NCI-H526 treated with DMSO at 0.1 percent for 48 hours (cell line): Measurements from ENCODE around the gene TVP23B.
A peak's percentile ranks its signal among the peaks of the same experiment; 100 is the strongest.
"Not testable (repeated sequence)": the region's sequence is repeated elsewhere in the genome, so short reads cannot be mapped to it uniquely, and the experiment has no call there.

Source experiments
- DNase-seq: peaks from one replicate; lab custom pipeline; 2025; lab: John Stamatoyannopoulos, UW

The TVP23B gene

DNA sequence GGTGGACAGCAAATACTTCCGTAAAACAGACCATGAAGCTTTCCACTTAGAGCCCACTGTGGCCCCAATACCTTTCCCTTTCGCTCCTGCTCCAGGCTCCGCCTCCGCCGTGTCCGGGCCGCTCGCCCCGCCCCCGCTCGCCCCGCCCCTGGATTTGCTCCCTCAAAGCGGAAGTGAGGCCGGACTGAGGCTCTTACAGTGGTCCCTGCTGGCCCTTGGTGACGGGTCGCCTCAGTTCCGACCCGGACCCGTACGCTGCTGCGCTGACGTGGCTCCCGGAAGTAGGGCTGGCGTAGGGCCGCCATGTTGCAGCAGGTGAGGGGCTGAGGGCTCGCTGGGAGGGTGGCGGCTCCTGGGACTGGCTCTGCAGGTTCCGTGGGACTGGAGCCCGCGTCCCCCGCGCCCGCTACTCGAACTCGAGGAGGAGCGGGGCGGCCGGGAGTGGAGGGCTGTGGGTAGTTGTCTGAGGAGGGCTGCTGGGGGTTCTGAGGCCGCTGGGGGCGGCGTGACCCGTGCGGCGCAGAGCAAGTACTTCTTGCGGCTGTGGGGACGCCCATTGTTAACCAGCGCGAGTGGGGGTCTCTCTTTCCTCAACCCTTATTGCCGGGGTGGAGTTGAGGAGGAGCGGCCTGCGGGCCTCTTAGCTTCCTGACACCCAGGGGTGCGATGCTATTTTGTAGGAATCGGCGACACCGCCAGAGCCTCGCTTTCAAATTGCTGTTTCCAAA is at the start of gene TVP23B:
Gene TVP23B (plus strand): TSS at position 193 of the 728 bp plus-strand sequence. CDS start 111 bp downstream, at position 304.
- peak; percentile 71 for DNase-seq

DNA sequence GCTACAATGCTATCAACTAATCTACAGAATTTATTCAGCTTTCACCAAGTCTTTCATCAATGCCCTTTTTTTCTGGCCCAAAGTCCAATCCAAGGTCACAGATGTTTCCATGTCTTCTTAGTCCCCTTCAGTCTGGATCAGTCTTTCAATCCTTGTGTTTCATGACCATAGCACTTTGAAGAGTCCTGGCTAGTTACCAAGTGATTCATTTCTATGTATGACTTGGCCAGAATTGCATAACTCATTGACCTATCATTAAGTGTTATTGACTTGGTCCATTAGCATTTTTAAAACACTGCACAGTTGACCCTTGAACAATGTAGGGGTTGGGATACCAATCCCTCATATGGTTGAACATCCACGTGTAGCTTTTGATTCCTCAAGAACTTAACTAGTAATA is 48.5 kb upstream of the TVP23B start:
- DNase-seq = not testable (repeated sequence)

DNA sequence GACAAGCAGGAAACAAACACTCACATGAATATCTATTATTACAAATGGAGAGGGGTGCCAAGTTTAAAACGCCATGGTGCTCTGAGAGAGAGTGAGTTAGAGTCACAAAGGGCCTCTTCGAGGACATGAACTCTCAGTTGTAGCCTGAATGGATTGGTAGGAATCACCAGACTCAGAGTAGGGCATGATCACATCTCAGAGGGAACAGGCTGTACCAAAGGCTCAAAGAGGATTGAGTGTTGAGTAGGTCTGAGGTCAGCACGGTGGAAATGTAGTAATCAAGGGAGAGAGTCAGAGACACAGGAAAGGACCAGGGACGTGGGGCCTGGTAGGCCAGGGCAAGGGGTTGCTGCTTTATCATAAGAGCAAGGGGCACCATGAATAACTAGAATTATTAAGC is 47.6 kb upstream of the TVP23B start:
- not testable (repeated sequence) for DNase-seq

DNA sequence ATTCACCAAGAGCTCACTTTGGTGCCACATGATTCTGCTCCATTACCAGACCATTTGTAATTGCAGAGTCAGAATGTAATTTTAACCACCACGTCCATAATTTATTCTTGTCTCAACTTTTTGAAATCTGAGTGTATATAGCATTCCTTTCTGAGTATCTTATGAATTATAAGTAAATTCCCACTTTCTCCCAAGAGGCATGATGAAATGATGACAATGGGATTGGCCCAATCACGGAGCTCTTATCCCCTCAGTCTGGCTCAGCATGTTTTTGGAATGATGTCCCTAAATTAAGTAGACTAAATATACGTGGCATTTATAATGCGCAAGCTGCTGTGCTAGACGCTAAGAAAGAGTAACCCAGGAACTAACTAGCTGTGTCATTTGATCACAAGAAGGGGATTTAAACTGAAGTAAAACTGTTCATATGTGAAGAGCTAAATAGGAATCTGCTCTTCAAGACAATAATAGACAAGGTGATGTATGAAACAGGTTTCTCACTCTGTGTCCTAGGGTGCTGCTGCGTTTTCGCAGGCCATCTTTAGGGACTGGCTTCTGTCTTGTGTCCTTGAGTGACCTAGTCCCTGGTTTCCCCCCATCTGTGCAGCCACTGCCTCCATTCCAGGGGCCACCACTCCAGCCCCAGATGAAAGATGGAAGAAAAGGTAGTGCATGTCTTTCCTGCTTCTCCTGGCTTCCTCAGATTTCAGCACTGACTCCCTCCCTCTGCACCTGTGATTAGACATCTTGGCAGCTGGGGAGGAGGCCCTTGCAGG is 41.2 kb upstream of the TVP23B start:
- not testable (repeated sequence) for DNase-seq

DNA sequence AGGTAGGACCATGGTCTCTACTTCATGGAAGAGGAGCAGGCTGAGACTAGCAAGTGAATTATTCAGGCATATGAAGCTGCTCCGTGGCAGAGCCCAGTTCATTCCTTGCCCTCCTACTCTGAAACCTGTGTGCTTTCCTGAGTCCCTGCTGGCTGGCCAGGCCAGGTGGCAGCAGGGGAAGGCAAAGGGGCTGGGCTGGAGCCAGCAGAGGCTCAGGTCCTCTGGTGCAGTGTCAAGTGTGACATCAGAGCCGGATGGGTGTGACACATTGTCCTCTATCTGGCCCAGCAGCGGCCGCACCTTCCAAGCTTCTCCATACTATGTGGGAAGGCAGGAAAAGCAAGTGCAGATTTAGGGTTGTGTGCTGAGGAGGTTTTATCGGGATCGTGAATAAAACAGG is 39.8 kb upstream of the TVP23B start:
- not testable (repeated sequence) for DNase-seq

DNA sequence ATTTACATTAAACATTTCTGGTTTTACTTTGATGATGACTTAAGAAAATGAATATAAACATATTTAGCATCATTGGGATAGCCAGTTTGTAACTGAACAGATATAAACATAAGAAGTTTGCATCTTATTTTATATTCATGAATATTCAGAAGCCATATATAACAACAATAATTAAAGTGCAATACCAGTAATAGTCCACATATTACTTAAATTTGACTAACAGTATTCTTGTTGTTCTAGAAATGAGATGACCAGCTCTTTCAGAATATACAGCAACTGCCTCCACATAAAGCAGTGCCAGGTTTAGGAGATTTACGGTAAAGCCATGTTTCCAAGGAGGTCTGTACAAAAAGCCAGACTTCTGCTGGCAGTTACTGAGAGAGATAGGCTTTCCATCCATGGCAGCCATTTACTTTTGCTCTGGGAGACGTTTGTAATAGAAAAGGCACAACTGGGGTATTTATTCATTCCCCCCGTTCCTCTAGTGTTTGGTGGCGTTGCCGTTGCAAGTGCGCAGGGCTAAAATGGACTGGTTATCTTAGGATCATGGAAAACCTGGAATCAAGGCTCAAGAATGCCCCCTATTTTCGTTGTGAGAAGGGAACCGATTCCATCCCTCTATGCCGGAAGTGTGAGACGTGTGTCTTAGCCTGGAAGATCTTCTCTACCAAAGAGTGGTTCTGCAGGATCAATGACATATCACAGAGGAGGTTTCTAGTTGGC is 37.1 kb upstream of the TVP23B start, which contains the start of gene FBXW10:
Gene FBXW10 (plus strand): TSS at position 356 of the 723 bp plus-strand sequence. CDS start 191 bp downstream, at position 547.
- not testable (repeated sequence) for DNase-seq

DNA sequence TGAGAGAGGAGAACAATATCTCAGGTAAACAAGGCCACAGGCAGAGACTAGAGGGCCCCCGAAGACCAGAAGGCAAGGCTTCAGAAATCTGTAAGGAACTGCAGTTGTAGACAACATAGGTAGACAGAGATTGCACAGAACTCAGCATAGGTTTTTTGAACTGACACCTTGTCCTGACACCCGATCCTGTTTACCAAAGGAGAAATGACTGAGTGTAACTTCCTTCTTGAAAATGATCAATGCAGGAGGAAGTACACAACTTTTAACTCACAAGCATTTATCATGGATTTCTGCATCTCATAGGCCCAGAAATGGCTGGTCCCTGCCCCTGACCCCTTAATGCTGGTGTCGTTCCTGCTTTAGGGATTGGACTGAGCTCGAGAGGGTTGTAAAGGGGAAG is 36.3 kb upstream of the TVP23B start:
- not testable (repeated sequence) for DNase-seq

DNA sequence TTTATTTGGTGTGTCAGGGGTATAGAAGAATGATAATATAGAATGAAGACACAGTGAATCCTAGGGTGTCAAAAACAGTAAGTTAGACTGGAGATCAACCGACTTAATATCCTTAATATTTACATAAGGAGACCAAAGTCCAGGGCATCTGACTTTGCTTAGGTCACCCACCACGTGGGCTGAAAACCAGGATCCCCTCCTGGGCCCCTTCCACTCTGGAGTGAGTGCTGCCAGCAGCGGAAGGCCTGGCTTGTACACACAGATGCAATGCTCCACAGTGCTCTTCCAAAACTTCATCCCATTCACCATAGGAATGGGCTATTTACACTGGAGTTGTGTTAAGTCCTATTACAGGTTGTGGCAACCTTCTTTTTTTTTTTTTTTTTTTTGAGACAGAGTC is 34.4 kb upstream of the TVP23B start:
- not testable (repeated sequence) for DNase-seq

DNA sequence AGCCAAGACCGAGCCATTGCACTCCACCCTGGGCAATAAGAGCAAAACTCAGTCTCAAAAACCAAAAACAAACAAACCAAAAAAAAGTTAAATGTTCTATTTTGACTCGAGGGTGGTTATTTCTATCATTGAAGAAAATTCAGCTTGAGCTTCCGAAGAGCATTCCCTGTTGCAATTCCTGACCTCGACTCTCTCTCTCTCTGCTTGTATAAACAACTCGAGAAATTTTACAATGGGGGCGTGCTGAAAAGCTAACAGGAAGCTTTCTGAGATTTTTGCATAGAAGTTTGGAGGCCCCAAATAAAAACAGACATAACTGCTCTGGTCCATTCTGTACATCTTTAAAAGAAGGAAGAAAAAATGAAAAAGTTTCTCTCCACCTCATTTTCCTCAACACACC is 33.5 kb upstream of the TVP23B start:
- not testable (repeated sequence) for DNase-seq

DNA sequence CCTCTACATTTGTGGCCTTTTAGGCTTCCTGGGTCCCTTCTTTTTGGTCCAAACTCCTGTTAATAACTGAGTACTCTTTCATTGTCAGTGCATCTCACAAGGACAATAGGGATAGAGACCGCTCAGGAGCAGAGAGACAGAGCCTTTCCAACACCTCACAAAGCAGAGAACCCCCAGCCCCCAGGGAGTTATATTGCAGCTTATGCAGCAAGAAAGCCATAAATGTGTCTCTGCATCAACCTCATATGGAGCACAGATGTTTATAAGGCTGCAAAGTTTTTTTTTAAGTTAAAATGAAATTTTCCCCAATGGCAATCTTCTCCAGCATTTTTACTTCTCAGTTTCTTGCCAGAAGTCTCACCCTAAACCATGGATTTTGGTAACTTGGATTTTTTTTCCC is 30.7 kb upstream of the TVP23B start:
- not testable (repeated sequence) for DNase-seq

DNA sequence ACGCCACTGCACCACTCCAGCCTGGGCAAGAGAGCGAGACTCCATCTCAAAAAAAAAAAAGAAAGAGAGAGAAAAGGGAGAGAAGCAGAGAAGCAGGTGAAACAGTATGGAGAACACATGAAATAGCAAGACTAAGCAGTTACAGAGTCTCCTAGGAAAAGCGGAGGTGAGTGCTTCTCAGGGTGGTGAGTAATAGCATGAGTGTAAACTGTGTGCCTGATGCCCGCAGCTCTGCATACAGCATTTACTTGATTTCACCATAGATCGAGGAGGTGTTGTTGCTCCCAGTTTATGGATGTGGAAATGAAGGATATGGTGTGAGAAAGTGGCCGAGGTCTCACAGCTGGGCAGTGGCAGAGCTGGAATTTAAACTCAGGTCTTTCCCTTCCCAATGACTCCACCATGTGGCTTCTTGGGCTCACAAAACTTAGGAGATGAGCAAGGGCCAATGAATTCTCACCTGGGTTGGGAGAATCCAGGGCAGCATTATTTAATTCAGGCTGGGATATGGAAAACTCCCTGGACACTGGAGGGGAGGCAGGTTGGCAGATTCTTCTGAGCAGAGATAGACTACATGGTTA is 27.1 kb upstream of the TVP23B start:
- not testable (repeated sequence) for DNase-seq

DNA sequence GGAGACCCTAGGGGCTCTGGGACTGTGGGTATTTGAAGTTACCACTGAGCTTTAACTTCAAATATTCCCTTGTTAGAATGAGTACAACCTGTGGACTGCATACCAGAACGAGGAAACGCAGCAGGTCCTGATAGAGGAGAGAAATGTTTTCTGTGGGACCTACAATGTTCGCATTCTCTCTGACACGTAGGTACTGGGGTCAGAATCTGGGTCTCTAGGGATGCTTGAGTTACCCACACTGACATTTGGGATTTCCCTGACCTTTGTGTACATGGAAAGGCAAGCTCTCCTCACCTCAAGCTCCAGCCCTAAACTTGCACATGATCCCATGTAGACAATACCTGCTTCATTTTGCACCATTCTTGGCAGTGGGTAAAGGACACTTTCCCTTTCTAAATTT is 25.0 kb upstream of the TVP23B start:
- DNase-seq = not testable (repeated sequence)

DNA sequence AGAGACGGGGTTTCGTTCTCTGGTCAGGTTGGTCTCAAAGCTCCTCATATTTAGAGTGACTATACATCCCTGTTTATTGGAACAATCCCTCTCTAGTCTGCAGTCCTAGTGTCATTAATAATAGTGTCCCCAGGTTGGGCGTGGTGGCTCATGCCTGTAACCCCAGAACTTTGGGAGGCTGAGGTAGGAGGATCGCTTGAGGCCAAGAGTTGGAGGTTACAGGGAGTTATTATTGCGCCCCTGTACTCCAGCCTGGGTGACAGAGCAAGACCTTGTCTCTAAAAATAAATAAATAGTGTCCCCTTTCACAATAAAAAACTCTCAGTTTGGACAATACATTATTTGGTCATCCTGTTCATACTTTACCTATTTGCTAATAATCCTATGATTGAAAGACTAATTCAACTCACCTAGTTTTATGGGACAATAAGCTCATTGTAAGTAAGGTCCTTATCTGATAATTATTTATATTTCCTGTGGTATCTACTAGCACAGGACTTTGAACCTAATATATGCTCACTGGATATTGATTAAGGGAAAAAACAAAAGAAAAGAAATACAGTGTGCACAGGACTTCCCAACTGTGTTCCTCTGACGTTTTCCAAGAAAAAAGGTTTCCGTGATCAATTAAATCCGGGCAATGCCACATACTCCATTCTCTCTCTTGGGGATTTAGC is 23.5 kb upstream of the TVP23B start:
- not testable (repeated sequence) for DNase-seq

DNA sequence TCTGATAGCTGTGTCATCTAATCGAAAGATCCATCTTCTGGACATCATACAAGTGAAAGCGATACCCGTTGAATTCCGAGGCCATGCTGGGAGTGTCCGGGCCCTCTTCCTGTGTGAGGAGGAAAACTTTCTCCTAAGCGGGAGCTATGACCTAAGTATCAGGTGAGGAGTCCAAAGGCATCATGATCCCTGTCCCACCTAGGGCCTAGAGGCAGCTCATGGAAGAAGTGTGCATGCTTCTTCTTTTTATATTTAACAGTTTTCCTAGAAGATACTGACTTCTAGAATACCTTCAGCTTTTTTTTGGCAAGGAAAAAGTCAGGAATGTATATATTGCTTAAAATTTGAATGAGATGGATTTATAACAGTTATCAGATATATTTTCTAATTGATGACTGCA is 22.6 kb upstream of the TVP23B start:
- DNase-seq = not testable (repeated sequence)

DNA sequence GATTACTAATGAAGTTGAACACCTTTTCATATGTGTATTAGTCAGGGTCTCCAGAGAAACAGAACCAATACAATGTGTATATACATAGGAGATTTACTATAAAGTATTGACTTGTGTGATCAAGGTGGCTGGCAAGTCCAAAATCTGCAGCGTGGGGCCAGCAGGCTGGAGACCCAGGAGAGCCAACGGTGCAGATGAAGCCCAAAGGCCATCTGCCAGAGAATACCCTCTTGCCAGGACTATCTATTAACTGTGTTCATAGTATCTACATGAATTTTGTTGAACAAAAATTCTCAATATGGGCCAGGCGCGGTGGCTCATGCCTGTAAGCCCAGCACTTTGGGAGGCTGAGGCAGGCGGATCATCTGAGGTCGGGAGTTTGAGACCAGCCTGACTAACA is 20.8 kb upstream of the TVP23B start:
- DNase-seq = not testable (repeated sequence)

DNA sequence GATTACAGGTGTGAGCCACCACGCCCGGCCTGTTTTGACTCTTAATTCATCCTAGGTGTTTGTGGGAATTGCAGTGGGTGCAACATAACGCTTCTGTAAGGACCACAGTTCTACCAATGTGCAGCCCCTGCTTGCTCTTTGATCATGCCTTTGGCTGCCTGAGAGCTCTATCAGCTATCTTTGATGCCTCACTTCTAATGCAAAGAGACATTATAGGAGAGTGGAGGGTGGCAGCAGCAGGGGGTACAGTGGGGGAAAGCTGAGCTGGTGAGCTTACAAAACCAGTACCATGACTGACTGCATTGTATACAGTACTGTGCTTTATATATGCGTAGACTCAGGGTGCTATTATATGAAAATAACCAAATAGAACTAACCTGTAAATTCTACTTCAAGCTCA is 10.4 kb upstream of the TVP23B start:
- not testable (repeated sequence) for DNase-seq

DNA sequence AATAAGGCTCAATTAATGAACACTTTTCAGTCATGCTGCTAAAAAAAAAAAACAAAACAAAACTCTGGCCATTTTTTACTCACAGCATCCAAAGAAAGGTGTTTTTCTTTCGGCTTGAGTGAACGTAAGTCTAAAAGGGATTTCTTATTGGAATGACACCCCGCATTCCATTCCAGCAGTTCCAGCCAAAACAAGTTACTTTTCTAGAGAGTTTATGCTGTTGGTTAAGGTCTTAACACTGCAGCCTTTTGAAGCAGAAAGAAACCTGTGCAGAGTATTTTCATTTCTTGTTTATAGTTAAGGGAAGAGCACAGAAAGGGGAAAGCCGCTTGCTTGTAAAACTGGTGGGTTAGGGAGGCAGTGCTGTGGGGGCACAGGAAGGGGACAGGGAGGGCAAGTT is 9.9 kb upstream of the TVP23B start:
- DNase-seq = not testable (repeated sequence)

DNA sequence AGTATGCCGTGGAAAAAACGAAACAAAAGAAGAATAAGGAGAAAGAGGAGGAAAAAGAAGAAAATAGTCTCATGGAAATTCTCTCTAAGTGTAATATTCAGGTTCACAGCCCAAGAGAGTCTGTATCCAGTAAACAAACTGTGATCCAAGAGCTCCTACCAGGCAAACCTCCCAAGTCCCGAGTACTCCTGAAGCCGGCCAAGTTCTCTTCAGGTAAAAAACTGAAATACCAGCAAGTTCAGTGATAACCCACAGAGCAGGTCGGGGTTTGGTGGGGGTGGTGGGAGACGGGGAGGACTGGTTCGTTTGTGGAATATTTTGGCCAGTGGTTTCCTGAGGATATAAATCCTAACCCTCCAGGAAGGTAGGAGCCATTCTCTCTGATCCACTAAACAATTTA is 8.5 kb upstream of the TVP23B start:
- no peak for DNase-seq

DNA sequence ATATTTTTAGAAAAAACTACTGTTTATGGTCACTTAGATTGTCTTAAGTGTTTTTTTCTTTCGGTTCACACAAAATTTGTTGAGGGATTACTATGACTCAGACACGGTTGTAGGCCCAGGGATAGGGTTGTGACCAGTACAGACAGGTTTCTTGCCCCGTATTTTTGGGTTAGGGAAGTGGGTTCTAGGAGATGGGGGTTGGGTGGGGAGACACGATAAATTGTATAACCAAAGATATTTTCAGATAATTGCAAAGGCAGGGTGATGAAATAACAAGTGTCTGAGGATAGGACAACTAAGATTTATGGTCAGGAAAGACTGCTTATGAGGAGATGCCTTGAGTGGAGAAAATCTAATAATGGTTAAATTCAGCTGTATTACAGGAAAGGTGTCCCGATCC is 822 bp downstream of the TVP23B start:
- DNase-seq = not testable (repeated sequence)

DNA sequence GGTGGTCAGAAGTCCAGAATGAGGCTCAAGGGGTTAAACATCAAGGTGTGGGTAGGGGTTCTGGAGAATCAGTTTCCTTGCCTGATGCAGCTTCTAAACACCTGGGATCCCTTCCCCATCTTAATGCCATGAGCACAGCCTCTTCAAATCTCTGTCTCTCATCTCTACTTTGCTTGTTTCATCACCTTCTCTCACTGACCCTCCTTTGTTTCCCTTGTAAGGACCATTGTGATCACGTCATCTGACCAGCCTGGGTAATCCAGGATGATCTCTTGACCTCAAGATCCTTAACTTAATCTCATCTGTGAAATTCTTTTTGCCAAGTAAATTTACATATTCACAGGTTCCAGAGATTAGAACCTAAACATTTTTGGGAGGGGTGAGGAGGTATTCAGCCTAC is 5.0 kb downstream of the TVP23B start:
- DNase-seq = not testable (repeated sequence)

DNA sequence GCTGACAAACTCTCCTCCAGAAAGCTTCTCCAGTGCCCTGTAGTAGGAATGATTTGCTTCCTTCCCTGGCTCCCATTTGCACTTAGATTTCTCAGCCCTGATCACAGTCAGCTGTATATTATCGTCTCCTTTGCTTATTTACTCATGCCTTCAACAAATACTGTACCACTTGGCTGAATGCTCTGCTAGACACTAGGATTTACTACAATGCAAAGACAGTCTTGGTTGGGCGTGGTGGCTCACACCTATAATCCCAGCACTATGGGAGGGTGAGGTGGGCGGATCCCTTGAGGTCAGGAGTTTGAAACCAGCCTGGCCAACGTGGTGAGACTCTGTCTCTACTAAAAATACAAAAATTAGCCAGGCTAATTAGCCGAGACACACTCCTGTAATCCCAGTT is 5.9 kb downstream of the TVP23B start:
- DNase-seq = not testable (repeated sequence)
